WTC11 (cell line): Measurements from ENCODE around the gene ADD2.

ENCODE experiments used
- KAT7 ChIP-seq: sonication (generic); formaldehyde crosslinking; IDR thresholded peaks from 2 replicates; pipeline ENCODE4 v1.8.1; 2023; ENCODE audit warnings: missing genetic modification reagents, mild to moderate bottlenecking, borderline replicate concordance
- TEAD4 ChIP-seq: sonication (generic); formaldehyde crosslinking; IDR thresholded peaks from 2 replicates; pipeline ENCODE4 v1.8.0; 2022; ENCODE audit warnings: mild to moderate bottlenecking, missing genetic modification reagents
- TF ChIP-seq, protein P1 (sequence below): fragments of 200-600 bp; IDR thresholded peaks from 2 replicates; pipeline ENCODE4 v1.8.0; 2022; ENCODE audit warnings: antibody characterized with exemption

DNA sequence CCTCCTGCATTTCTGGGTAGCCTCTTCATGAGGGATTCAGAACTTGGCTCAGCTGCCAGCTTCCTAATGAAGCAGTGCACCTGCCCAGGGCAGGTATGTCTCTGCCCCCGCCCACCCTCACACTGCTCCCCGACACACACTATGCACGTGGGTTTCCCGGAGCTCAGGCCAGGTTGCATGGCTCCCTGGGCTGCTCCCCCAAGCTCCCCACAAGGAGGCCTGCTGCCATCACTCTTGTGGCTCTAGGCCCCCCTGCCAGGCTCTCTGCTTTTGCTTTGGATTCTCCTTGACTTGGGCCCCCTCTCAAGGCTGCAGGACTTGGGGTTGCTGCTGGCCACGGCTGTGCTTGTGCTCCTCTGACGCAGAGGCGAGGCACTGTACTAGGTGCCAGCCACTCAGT is 43.6 kb downstream of the ADD2 start:
- TF ChIP-seq, protein P1, sequence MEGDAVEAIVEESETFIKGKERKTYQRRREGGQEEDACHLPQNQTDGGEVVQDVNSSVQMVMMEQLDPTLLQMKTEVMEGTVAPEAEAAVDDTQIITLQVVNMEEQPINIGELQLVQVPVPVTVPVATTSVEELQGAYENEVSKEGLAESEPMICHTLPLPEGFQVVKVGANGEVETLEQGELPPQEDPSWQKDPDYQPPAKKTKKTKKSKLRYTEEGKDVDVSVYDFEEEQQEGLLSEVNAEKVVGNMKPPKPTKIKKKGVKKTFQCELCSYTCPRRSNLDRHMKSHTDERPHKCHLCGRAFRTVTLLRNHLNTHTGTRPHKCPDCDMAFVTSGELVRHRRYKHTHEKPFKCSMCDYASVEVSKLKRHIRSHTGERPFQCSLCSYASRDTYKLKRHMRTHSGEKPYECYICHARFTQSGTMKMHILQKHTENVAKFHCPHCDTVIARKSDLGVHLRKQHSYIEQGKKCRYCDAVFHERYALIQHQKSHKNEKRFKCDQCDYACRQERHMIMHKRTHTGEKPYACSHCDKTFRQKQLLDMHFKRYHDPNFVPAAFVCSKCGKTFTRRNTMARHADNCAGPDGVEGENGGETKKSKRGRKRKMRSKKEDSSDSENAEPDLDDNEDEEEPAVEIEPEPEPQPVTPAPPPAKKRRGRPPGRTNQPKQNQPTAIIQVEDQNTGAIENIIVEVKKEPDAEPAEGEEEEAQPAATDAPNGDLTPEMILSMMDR = no peak
- TF ChIP-seq TEAD4 (CRISPR knock-in tag) (no peak), KAT7 (no peak)
